ENCODE measurements around the gene BAIAP2L2.

Gene BAIAP2L2

DNA sequence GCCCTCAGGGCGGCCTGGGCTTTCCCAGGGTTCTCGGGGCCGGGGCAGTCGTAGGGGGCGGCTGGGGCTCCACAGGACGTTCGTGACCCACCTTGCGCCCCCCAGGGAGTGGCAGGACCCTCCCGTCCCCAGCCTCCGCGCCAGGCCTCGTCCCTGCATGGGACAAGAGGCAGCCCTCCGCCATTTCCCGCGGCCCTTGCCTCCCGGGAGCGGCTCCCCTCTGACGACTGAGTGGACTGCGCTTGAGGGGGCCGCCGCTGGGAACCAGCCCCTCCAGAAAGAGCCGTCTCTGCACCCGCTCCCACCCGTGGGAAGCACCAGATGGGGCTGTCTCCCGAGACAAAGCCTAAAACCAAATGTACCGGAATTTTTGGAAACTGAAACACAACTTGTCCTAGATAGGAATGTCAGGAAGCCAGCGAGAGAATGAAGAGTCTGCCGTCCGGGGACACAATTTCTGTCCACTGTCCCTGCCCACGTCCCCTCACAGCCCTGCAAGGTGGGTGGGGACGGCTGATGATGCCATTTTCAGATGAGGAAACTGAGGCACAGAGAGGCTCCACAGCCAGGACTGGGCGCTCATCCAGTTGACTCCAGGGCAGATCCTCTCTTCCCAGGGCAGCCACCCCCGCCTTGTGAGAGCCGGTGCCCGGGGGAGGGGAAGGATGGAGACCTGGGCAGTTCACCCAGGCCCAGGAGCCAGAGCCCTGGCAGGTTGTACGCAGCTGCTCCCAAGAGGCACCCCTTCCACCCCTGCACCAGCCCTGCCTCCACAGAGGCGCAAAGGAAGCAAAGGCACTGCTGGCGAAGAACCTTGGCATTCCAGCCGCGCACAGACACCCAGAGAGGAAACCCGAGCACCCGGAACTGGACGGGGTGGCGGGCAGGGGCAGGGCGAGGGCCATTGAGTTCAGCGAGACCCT, 71.3 kb downstream of the BAIAP2L2 start:
- TF ChIP-seq TCF12 (IDR thresholded peaks at IDR 0.05; ENCODE audit: low read depth) (no peak), CEBPB (IDR thresholded peaks at IDR 0.05) (no peak), EP300 (IDR thresholded peaks at IDR 0.05; ENCODE audit: borderline replicate concordance) (no peak), TAF1 (IDR thresholded peaks at IDR 0.05; ENCODE audit: low read depth) (no peak), CREB1 (IDR thresholded peaks at IDR 0.05; ENCODE audit: low read depth) (no peak), FOXM1 (IDR thresholded peaks at IDR 0.05; ENCODE audit: borderline replicate concordance, low read depth) (no peak), MAX (IDR thresholded peaks at IDR 0.05) (no peak), NFIC (IDR thresholded peaks at IDR 0.05) (no peak), TEAD4 (IDR thresholded peaks at IDR 0.05) (no peak), EGR1 (IDR thresholded peaks at IDR 0.05) (no peak), ZBTB7A (IDR thresholded peaks at IDR 0.05; ENCODE audit: low read depth) (no peak), YY1 (IDR thresholded peaks at IDR 0.05; ENCODE audit: low read depth) (no peak), RAD21 (IDR thresholded peaks at IDR 0.05; ENCODE audit: low read depth) (no peak), REST (IDR thresholded peaks at IDR 0.05; ENCODE audit: low read depth) (no peak)
- TF ChIP-seq, protein P1, sequence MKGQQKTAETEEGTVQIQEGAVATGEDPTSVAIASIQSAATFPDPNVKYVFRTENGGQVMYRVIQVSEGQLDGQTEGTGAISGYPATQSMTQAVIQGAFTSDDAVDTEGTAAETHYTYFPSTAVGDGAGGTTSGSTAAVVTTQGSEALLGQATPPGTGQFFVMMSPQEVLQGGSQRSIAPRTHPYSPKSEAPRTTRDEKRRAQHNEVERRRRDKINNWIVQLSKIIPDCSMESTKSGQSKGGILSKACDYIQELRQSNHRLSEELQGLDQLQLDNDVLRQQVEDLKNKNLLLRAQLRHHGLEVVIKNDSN (IDR thresholded peaks at IDR 0.05) = no peak

DNA sequence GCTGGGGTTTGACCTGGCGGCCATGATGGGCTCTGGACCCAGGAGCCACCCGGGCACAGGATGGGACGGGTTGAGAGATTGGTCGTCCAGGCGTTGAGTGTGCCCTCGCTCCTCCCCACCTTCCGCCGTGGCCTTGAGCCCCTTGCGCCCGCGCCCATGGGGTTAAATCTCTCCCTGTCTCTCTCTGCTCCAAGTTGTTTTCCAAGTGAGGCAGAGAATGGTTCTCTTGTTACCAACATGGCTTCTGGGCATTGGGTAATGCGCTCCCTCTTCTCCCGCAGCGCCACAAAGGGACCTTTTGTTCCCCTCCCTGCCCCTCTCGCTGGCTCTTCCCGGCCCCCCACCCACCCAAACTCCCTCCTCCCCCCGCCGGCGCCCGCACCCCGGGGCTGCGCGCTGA, 72.1 kb downstream of the BAIAP2L2 start:
- TF ChIP-seq TEAD4 (IDR thresholded peaks at IDR 0.05) = no peak
- no peak for TF ChIP-seq FOXM1 (IDR thresholded peaks at IDR 0.05; ENCODE audit: borderline replicate concordance, low read depth)
- TF ChIP-seq CEBPB (IDR thresholded peaks at IDR 0.05) = no peak
- no peak for TF ChIP-seq TAF1 (IDR thresholded peaks at IDR 0.05; ENCODE audit: low read depth)
- TF ChIP-seq EP300 (IDR thresholded peaks at IDR 0.05; ENCODE audit: borderline replicate concordance) = no peak
- TF ChIP-seq REST (IDR thresholded peaks at IDR 0.05; ENCODE audit: low read depth) = no peak
- no peak for TF ChIP-seq NFIC (IDR thresholded peaks at IDR 0.05)
- TF ChIP-seq RAD21 (IDR thresholded peaks at IDR 0.05; ENCODE audit: low read depth) = no peak
- no peak for TF ChIP-seq EGR1 (IDR thresholded peaks at IDR 0.05)
- TF ChIP-seq, protein P1 (IDR thresholded peaks at IDR 0.05) = no peak
- no peak for TF ChIP-seq ZBTB7A (IDR thresholded peaks at IDR 0.05; ENCODE audit: low read depth)
- no peak for TF ChIP-seq TCF12 (IDR thresholded peaks at IDR 0.05; ENCODE audit: low read depth)
- TF ChIP-seq MAX (IDR thresholded peaks at IDR 0.05) = no peak
- TF ChIP-seq CREB1 (IDR thresholded peaks at IDR 0.05; ENCODE audit: low read depth) = no peak
- no peak for TF ChIP-seq YY1 (IDR thresholded peaks at IDR 0.05; ENCODE audit: low read depth)

- TF ChIP-seq YY1 (IDR thresholded peaks at IDR 0.05; ENCODE audit: low read depth) (no peak), NFIC (IDR thresholded peaks at IDR 0.05) (no peak), REST (IDR thresholded peaks at IDR 0.05; ENCODE audit: low read depth) (no peak), EGR1 (IDR thresholded peaks at IDR 0.05) (no peak), TEAD4 (IDR thresholded peaks at IDR 0.05) (no peak), TAF1 (IDR thresholded peaks at IDR 0.05; ENCODE audit: low read depth) (no peak)
Observed at GRCh38 chr22:38036392-38037062, 74.0 kb downstream of the BAIAP2L2 start.

DNA sequence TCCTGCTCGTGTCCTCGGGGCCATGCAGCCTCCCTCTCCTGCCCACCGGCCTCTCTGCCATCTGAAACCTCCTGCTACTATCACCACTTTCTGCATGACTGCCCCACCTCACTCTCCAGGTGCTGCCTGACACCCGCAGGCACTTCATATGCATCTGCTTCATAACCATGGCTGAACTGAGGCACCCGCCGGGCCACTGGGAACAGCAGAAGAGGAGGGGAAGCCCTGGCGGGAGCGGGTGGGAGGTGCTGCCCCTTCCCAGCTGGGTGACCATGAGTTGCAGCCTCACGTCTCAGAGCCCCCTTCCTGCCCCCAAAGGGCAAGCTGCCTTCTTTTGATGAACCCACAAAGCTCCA, 75.0 kb downstream of the BAIAP2L2 start:
- no peak for TF ChIP-seq MAX (IDR thresholded peaks at IDR 0.05)
- no peak for TF ChIP-seq NFIC (IDR thresholded peaks at IDR 0.05)
- no peak for TF ChIP-seq CREB1 (IDR thresholded peaks at IDR 0.05; ENCODE audit: low read depth)
- no peak for TF ChIP-seq TAF1 (IDR thresholded peaks at IDR 0.05; ENCODE audit: low read depth)
- TF ChIP-seq EP300 (IDR thresholded peaks at IDR 0.05; ENCODE audit: borderline replicate concordance) = no peak
- TF ChIP-seq CEBPB (IDR thresholded peaks at IDR 0.05) = no peak

Data from Ishikawa (cell line).